Thoracic aorta (tissue), 2 donors: Measurements from ENCODE around the gene COL6A2. TPM values are rescaled to one million over a fixed set of nuclear protein-coding genes. Genes with fewer than 3 reads are reported as not detected.
A peak's percentile ranks its signal among the peaks of the same experiment; 100 is the strongest.

ENCODE experiments used
- ATAC-seq: fragments of 150-250 bp; one replicate; pipeline ENCODE4 v1.8.0; 2017; ENCODE audit warnings: low read depth; ENCODE audit not compliant: insufficient number of reproducible peaks, low FRiP score
- DNase-seq: peaks from one replicate; pipeline ENCODE4 v3.0.0-alpha.2; 2020; ENCODE audit warnings: low spot score
- H3K27ac ChIP-seq, 2 donors: fragments of 200-600 bp; sonication (generic); 1 replicate in 1 of 2; 2 replicates in 1 of 2; pipeline ENCODE4 v1.5.1; 2016; ENCODE audit warnings: mild to moderate bottlenecking in 2 of 2, moderate library complexity in 2 of 2
- H3K27me3 ChIP-seq: fragments of 200-600 bp; sonication (generic); replicated peaks from 2 replicates; pipeline ENCODE4 v1.6.0; 2016; ENCODE audit warnings: mild to moderate bottlenecking; ENCODE audit not compliant: insufficient read depth
- H3K36me3 ChIP-seq: fragments of 200-600 bp; sonication (generic); one replicate; pipeline ENCODE4 v1.5.1; 2016
- H3K4me1 ChIP-seq, 2 donors: fragments of 200-600 bp; sonication (generic); 1 replicate in 1 of 2; 2 replicates in 1 of 2; pipeline versions ENCODE4 v1.5.1 to v1.6.0; 2016; ENCODE audit warnings: low read depth in 2 of 2, mild to moderate bottlenecking in 1 of 2; ENCODE audit not compliant: control insufficient read depth in 1 of 2
- H3K4me3 ChIP-seq: fragments of 200-600 bp; sonication (generic); 2 replicates; pipeline ENCODE4 v1.5.1; 2016; ENCODE audit warnings: mild to moderate bottlenecking
- H3K9me3 ChIP-seq: fragments of 200-600 bp; sonication (generic); 2 replicates; pipeline ENCODE4 v1.5.1; 2016
- total RNA-seq, 2 donors: library from RNA; depleted of rRNA; stranded (reverse); fragments of >200 nt; gene quantifications; one replicate each; pipeline versions ENCODE4 v1.1.0 to v1.2.3, GENCODE V29; 2016
- TF ChIP-seq, protein P1 (sequence below): fragments of 200-600 bp; sonication (generic); IDR thresholded peaks from one replicate; pipeline ENCODE4 v1.5.1; 2019; ENCODE audit warnings: antibody characterized with exemption

The COL6A2 gene
- total RNA-seq, 2 donors from 2014 or later = 1,835 to 1,885 TPM

DNA sequence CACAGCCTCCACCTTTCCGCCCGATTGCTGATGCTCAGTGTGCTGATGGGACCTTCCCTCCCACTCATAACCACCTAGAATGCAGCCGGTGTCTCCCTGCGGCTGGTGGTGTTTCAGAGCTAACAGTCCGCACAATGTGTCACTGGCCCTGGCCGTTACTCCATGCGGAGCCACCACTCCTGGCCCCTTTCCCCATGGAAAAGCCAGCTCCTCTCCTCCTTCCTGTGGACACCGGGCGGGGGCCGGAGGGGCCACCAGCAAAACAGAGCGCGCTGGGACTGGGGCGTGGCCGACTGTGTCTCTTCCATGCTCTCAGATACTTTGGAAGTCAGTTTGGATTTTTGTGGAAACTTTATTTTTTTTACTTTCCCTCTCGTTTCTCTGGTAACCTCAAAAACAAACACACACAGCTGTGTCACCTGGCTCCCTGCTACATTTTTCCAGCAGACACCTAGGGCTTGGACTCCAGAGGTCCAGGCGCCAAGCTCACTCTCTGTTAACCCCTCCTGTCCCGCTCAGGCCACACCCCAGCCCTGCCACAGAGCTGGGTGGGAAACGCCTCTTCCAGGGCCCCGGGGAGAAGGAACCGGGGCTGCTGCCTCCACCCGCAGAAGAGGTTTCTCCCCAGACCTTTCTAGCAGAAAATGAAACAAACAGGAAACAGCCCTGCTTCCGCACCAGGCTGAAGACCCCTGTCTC, 32.5 kb upstream of the COL6A2 start:
- DNase-seq (peak; percentile 46), ATAC-seq (no peak)
- Histone ChIP-seq H3K27ac (peak overlapping the region; percentile 90 to 97), H3K27me3 (no peaks in the 10 kb centered on the region), H3K4me3 (peak overlapping the region; percentile 42), H3K4me1 (peaks cover 24 to 61% of the 10 kb centered on the region in 2 donors), H3K9me3 (no peaks in the 10 kb centered on the region), H3K36me3 (no peaks in the 10 kb centered on the region)
- TF ChIP-seq, protein P1, sequence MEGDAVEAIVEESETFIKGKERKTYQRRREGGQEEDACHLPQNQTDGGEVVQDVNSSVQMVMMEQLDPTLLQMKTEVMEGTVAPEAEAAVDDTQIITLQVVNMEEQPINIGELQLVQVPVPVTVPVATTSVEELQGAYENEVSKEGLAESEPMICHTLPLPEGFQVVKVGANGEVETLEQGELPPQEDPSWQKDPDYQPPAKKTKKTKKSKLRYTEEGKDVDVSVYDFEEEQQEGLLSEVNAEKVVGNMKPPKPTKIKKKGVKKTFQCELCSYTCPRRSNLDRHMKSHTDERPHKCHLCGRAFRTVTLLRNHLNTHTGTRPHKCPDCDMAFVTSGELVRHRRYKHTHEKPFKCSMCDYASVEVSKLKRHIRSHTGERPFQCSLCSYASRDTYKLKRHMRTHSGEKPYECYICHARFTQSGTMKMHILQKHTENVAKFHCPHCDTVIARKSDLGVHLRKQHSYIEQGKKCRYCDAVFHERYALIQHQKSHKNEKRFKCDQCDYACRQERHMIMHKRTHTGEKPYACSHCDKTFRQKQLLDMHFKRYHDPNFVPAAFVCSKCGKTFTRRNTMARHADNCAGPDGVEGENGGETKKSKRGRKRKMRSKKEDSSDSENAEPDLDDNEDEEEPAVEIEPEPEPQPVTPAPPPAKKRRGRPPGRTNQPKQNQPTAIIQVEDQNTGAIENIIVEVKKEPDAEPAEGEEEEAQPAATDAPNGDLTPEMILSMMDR = no peak

GRCh38 chr21:46065914-46066551, 31.9 kb upstream of the COL6A2 start:
- peak overlapping the region; percentile 90 to 97 for H3K27ac ChIP-seq
- H3K9me3 ChIP-seq = no peaks in the 10 kb centered on the region
- no peak for ATAC-seq
- peaks cover 20 to 56% of the 10 kb centered on the region in 2 donors for H3K4me1 ChIP-seq
- TF ChIP-seq, protein P1 = no peak
- peak overlapping the region; percentile 42 for H3K4me3 ChIP-seq
- DNase-seq = no peak
- no peaks in the 10 kb centered on the region for H3K27me3 ChIP-seq
- no peaks in the 10 kb centered on the region for H3K36me3 ChIP-seq

- DNase-seq = no peak
Measured at GRCh38 chr21:46066591-46067331, 31.2 kb upstream of the COL6A2 start.

GRCh38 chr21:46067505-46068201, 30.3 kb upstream of the COL6A2 start:
- H3K9me3 ChIP-seq = no peaks in the 10 kb centered on the region
- H3K27ac ChIP-seq = peak overlapping the region; percentile 90 to 97
- DNase-seq = no peak
- no peaks in the 10 kb centered on the region for H3K36me3 ChIP-seq
- H3K27me3 ChIP-seq = no peaks in the 10 kb centered on the region
- TF ChIP-seq, protein P1 = no peak
- no peak overlapping the region for H3K4me3 ChIP-seq
- ATAC-seq = no peak
- peaks cover 16 to 40% of the 10 kb centered on the region in 2 donors for H3K4me1 ChIP-seq

More at GRCh38 chr21:46066591-46067331, 31.2 kb upstream of the COL6A2 start:
- Histone ChIP-seq H3K9me3 (no peaks in the 10 kb centered on the region), H3K27me3 (no peaks in the 10 kb centered on the region), H3K27ac (peak overlapping the region; percentile 90 to 97), H3K4me1 (peaks cover 16 to 49% of the 10 kb centered on the region in 2 donors), H3K4me3 (no peak overlapping the region), H3K36me3 (no peaks in the 10 kb centered on the region)
- TF ChIP-seq, protein P1 = no peak
- no peak for ATAC-seq
